HepG2 (cell line): ENCODE data around the gene TTBK1. TPM values are rescaled to one million over a fixed set of nuclear protein-coding genes. Genes with fewer than 3 reads are reported as not detected.
A peak's percentile ranks its signal among the peaks of the same experiment; 100 is the strongest.

ENCODE experiments used
- DR1 ChIP-seq: sonication (generic); formaldehyde crosslinking; IDR thresholded peaks from 2 replicates; pipeline ENCODE4 v1.8.0; 2021; ENCODE audit warnings: mild to moderate bottlenecking, missing genetic modification reagents, inconsistent platforms
- EED ChIP-seq: sonication (generic); formaldehyde crosslinking; IDR thresholded peaks from 2 replicates; pipeline ENCODE4 v1.5.0; 2020; ENCODE audit warnings: mild to moderate bottlenecking, missing genetic modification reagents
- EZH2 ChIP-seq: conservative IDR thresholded peaks from 2 replicates; pipeline ENCODE4 v1.6.1; 2012; ENCODE audit warnings: mild to moderate bottlenecking, low read depth, low read length, moderate library complexity
- FOSL2 ChIP-seq: sonication (generic); formaldehyde crosslinking; IDR thresholded peaks from 2 replicates; pipeline ENCODE4 v1.4.0; 2020; ENCODE audit warnings: missing genetic modification reagents
- FOXA1 ChIP-seq, 2 experiments: fragments of 450-650 bp in 1 of 2; sonication (generic) in 1 of 2; formaldehyde crosslinking in 1 of 2; IDR thresholded peaks; 2 replicates each; pipeline versions ENCODE4 v1.4.0 to v1.6.1; 2016 to 2020; ENCODE audit warnings: missing genetic modification reagents in 1 of 2
- MBD4 ChIP-seq: IDR thresholded peaks from 2 replicates; pipeline ENCODE4 v1.6.1; 2012; ENCODE audit warnings: low read length, inconsistent platforms, borderline replicate concordance
- TFAP4 ChIP-seq: sonication (generic); IDR thresholded peaks from 2 replicates; pipeline ENCODE4 v1.6.1; 2016; ENCODE audit warnings: low read depth, borderline replicate concordance
- THAP11 ChIP-seq: IDR thresholded peaks from 2 replicates; pipeline ENCODE4 v1.6.1; 2016; ENCODE audit warnings: missing biosample characterization, missing genetic modification reagents
- U2AF2 ChIP-seq: fragments of 200-400 bp; formaldehyde crosslinking; IDR thresholded peaks from 2 replicates; pipeline ENCODE4 v1.6.1; 2017; ENCODE audit warnings: low read depth, mild to moderate bottlenecking, low read length
- ZNF749 ChIP-seq: sonication (generic); formaldehyde crosslinking; IDR thresholded peaks from 2 replicates; pipeline ENCODE4 v1.8.0; 2022; ENCODE audit warnings: mild to moderate bottlenecking, missing genetic modification reagents, moderate library complexity, borderline replicate concordance
- ZNF766 ChIP-seq: sonication (generic); formaldehyde crosslinking; IDR thresholded peaks from 2 replicates; pipeline ENCODE4 v1.5.0; 2020; ENCODE audit warnings: missing genetic modification reagents, borderline replicate concordance
- ZNF788 ChIP-seq: sonication (generic); formaldehyde crosslinking; IDR thresholded peaks from 2 replicates; pipeline ENCODE4 v1.5.0; 2020; ENCODE audit warnings: mild to moderate bottlenecking, missing genetic modification reagents, borderline replicate concordance
- polyA plus RNA-seq, 8 experiments: library from polyadenylated mRNA; depleted of rRNA in 3 of 8; stranded (reverse) in 7 of 8; unstranded in 1 of 8; fragments of >200 nt; fragmentation: Illumina TruSeq in 4 of 8; extraction: Trizol in 4 of 8; gene quantifications; 2 replicates each; pipeline versions ENCODE4 v1.2.1 to v1.2.3, GENCODE V29; 2011 to 2016; ENCODE audit warnings: low read depth in 4 of 8, missing spikeins in 1 of 8, mixed read lengths in 1 of 8; ENCODE audit not compliant: insufficient read depth in 1 of 8
- total RNA-seq, 5 experiments: library from RNA; depleted of rRNA; stranded (reverse); fragments of >200 nt; fragmentation: Illumina TruSeq; extraction: Trizol; gene quantifications; 2 replicates each; pipeline ENCODE4 v1.2.3, GENCODE V29; 2016; ENCODE audit warnings: low read depth in 1 of 5
- TF ChIP-seq, protein P1 (sequence below): sonication (generic); formaldehyde crosslinking; IDR thresholded peaks from 2 replicates; pipeline ENCODE4 v1.4.0; 2020; ENCODE audit warnings: mild to moderate bottlenecking, missing genetic modification reagents
- TF ChIP-seq, protein P2 (sequence below): sonication (generic); formaldehyde crosslinking; IDR thresholded peaks from 2 replicates; pipeline ENCODE4 v1.4.0; 2020; ENCODE audit warnings: missing genetic modification reagents
- TF ChIP-seq, protein P3 (sequence below): sonication (generic); formaldehyde crosslinking; IDR thresholded peaks from 2 replicates; pipeline ENCODE4 v1.5.1; 2020; ENCODE audit warnings: mild to moderate bottlenecking, missing genetic modification reagents, borderline replicate concordance

The TTBK1 gene
- total and polyA plus RNA-seq, 2 of the 13 experiments (the other 11 are each of a cell fraction or from before 2014, with no cell fraction given), result 0.24 to 0.33 TPM

DNA sequence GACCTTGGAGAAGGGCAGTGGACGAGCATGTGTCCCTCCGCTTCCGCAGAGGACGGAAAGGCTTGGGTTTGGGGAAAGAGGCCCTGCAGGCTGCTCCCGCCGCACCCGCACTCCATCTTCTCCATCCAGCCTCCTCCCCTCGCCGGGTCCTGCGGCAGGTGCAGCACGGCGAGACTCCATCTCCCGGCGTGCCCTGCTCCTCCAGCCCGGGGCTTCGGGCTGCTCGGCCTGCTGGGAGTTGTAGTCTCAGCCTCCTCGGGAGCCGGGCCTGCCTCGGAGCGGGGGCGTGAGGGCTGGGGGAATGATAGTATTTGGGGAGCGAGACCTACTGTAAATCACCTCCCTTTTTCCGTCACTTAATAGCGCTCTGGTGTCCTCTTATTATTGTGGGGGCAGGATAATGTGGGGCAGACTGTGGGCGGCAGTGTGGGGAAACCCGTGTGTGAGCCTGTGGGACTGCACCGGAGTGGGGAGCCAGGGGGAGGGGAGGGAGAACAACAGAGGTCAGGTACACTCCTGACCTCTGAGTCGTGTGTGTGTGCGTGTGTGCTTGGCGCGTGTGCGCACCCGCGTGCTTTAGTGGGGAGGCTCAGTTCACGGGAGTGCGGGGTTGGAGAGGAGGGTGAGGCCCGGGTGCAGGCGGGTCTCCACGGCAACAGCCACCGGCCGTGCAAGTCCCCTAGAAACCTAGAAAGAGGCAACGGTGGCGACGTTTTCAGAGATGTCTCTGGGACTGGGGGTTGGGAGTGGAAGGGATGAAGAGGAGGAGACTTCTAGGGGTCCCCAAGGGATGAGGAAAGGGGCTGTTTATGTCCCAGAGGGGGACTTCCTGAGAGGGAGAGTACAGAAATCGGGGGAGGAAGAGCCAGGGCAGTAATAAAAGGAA is 4.1 kb downstream of the TTBK1 start (continued):
- TF ChIP-seq, protein P1, sequence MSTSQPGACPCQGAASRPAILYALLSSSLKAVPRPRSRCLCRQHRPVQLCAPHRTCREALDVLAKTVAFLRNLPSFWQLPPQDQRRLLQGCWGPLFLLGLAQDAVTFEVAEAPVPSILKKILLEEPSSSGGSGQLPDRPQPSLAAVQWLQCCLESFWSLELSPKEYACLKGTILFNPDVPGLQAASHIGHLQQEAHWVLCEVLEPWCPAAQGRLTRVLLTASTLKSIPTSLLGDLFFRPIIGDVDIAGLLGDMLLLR (CRISPR knock-in tag), result peak; percentile 73; the same call in 1 of the 2 replicates
- TF ChIP-seq, protein P2, sequence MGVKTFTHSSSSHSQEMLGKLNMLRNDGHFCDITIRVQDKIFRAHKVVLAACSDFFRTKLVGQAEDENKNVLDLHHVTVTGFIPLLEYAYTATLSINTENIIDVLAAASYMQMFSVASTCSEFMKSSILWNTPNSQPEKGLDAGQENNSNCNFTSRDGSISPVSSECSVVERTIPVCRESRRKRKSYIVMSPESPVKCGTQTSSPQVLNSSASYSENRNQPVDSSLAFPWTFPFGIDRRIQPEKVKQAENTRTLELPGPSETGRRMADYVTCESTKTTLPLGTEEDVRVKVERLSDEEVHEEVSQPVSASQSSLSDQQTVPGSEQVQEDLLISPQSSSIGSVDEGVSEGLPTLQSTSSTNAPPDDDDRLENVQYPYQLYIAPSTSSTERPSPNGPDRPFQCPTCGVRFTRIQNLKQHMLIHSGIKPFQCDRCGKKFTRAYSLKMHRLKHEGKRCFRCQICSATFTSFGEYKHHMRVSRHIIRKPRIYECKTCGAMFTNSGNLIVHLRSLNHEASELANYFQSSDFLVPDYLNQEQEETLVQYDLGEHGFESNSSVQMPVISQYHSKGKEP (CRISPR knock-in tag), result no peak
- peak; percentile 98 for TF ChIP-seq THAP11
- 0 out of 2 replicates have a peak, but pooled peaks have one; percentile 5 for TF ChIP-seq EED (CRISPR knock-in tag)
- TF ChIP-seq U2AF2, result no peak; the same call in 1 of the 2 replicates
- TF ChIP-seq ZNF788 (CRISPR knock-in tag), result peak; percentile 50; the same call in 1 of the 2 replicates
- 0 out of 2 replicates have a peak, but pooled peaks have one; percentile 46 for TF ChIP-seq ZNF749
- TF ChIP-seq EZH2, result no peak
- TF ChIP-seq FOSL2 (CRISPR knock-in tag), result peak; percentile 25; the same call in 1 of the 2 replicates
- no peak; the same call in 1 of the 2 replicates for TF ChIP-seq DR1
- TF ChIP-seq TFAP4, result no peak
- TF ChIP-seq ZNF766 (CRISPR knock-in tag), result no peak
- no peak for TF ChIP-seq FOXA1 (IDR thresholded peaks at IDR 0.05)
- no peak for TF ChIP-seq FOXA1 (CRISPR knock-in tag; IDR thresholded peaks at IDR 0.05)
- TF ChIP-seq, protein P3, sequence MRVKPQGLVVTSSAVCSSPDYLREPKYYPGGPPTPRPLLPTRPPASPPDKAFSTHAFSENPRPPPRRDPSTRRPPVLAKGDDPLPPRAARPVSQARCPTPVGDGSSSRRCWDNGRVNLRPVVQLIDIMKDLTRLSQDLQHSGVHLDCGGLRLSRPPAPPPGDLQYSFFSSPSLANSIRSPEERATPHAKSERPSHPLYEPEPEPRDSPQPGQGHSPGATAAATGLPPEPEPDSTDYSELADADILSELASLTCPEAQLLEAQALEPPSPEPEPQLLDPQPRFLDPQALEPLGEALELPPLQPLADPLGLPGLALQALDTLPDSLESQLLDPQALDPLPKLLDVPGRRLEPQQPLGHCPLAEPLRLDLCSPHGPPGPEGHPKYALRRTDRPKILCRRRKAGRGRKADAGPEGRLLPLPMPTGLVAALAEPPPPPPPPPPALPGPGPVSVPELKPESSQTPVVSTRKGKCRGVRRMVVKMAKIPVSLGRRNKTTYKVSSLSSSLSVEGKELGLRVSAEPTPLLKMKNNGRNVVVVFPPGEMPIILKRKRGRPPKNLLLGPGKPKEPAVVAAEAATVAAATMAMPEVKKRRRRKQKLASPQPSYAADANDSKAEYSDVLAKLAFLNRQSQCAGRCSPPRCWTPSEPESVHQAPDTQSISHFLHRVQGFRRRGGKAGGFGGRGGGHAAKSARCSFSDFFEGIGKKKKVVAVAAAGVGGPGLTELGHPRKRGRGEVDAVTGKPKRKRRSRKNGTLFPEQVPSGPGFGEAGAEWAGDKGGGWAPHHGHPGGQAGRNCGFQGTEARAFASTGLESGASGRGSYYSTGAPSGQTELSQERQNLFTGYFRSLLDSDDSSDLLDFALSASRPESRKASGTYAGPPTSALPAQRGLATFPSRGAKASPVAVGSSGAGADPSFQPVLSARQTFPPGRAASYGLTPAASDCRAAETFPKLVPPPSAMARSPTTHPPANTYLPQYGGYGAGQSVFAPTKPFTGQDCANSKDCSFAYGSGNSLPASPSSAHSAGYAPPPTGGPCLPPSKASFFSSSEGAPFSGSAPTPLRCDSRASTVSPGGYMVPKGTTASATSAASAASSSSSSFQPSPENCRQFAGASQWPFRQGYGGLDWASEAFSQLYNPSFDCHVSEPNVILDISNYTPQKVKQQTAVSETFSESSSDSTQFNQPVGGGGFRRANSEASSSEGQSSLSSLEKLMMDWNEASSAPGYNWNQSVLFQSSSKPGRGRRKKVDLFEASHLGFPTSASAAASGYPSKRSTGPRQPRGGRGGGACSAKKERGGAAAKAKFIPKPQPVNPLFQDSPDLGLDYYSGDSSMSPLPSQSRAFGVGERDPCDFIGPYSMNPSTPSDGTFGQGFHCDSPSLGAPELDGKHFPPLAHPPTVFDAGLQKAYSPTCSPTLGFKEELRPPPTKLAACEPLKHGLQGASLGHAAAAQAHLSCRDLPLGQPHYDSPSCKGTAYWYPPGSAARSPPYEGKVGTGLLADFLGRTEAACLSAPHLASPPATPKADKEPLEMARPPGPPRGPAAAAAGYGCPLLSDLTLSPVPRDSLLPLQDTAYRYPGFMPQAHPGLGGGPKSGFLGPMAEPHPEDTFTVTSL (CRISPR knock-in tag), result no peak
- TF ChIP-seq MBD4, result no peak
